ENCODE measurements around the gene PAQR8.

PAQR8 gene

GRCh38 chr6:52341561-52342260 is 20.2 kb upstream of the PAQR8 start:
- Histone ChIP-seq H3K4me3 (ENCODE audit: low read depth, low read length) (no peak overlapping the region), H3K4me2 (ENCODE audit: low read length) (no peak overlapping the region), H3K36me3 (ENCODE audit: control insufficient read depth, insufficient read depth, low read length) (no peaks in the 10 kb centered on the region), H2AFZ (no peak overlapping the region), H3K9me3 (ENCODE audit: control insufficient read depth, low read length) (no peaks in the 10 kb centered on the region), H3K27ac (no peak overlapping the region), H3K4me1 (no peaks in the 10 kb centered on the region), H3K9ac (no peak overlapping the region), H3K79me2 (no peaks in the 10 kb centered on the region), H3K27me3 (ENCODE audit: control insufficient read depth, insufficient read depth, low read length) (no peaks in the 10 kb centered on the region)
- TF ChIP-seq CTCF (IDR thresholded peaks at IDR 0.05), result no peak

- no peak overlapping the region for H3K9ac ChIP-seq
- TF ChIP-seq CTCF (IDR thresholded peaks at IDR 0.05), result no peak
- no peaks in the 10 kb centered on the region for H3K27me3 ChIP-seq (ENCODE audit: control insufficient read depth, insufficient read depth, low read length)
- H2AFZ ChIP-seq, result no peak overlapping the region
- no peaks in the 10 kb centered on the region for H3K36me3 ChIP-seq (ENCODE audit: control insufficient read depth, insufficient read depth, low read length)
- no peaks in the 10 kb centered on the region for H3K9me3 ChIP-seq (ENCODE audit: control insufficient read depth, low read length)
- no peak overlapping the region for H3K4me2 ChIP-seq (ENCODE audit: low read length)
- H3K79me2 ChIP-seq, result no peaks in the 10 kb centered on the region
- no peak overlapping the region for H3K27ac ChIP-seq
- no peak overlapping the region for H3K4me3 ChIP-seq (ENCODE audit: low read depth, low read length)
- H3K4me1 ChIP-seq, result no peaks in the 10 kb centered on the region
Observed at GRCh38 chr6:52345311-52345710, 16.6 kb upstream of the PAQR8 start.

- Histone ChIP-seq H3K4me3 (ENCODE audit: low read depth, low read length) (no peak overlapping the region), H3K27me3 (ENCODE audit: control insufficient read depth, insufficient read depth, low read length) (no peaks in the 10 kb centered on the region), H3K36me3 (ENCODE audit: control insufficient read depth, insufficient read depth, low read length) (no peaks in the 10 kb centered on the region), H3K27ac (no peak overlapping the region), H3K4me1 (no peaks in the 10 kb centered on the region), H3K4me2 (ENCODE audit: low read length) (no peak overlapping the region), H3K9me3 (ENCODE audit: control insufficient read depth, low read length) (no peaks in the 10 kb centered on the region), H3K9ac (no peak overlapping the region), H2AFZ (no peak overlapping the region), H3K79me2 (no peaks in the 10 kb centered on the region)
- TF ChIP-seq CTCF (IDR thresholded peaks at IDR 0.05), result no peak
Observed at GRCh38 chr6:52346503-52346902, 15.4 kb upstream of the PAQR8 start.

- Histone ChIP-seq H3K27me3 (ENCODE audit: control insufficient read depth, insufficient read depth, low read length) (no peaks in the 10 kb centered on the region), H3K4me3 (ENCODE audit: low read depth, low read length) (no peak overlapping the region), H3K9me3 (ENCODE audit: control insufficient read depth, low read length) (no peaks in the 10 kb centered on the region), H2AFZ (no peak overlapping the region), H3K4me1 (no peaks in the 10 kb centered on the region), H3K9ac (no peak overlapping the region), H3K36me3 (ENCODE audit: control insufficient read depth, insufficient read depth, low read length) (no peaks in the 10 kb centered on the region), H3K4me2 (ENCODE audit: low read length) (no peak overlapping the region), H3K79me2 (no peaks in the 10 kb centered on the region), H3K27ac (no peak overlapping the region)
- no peak for TF ChIP-seq CTCF (IDR thresholded peaks at IDR 0.05)
Observed at GRCh38 chr6:52347818-52348217, 14.1 kb upstream of the PAQR8 start.

- no peaks in the 10 kb centered on the region for H3K9me3 ChIP-seq (ENCODE audit: control insufficient read depth, low read length)
- H3K36me3 ChIP-seq (ENCODE audit: control insufficient read depth, insufficient read depth, low read length), result no peaks in the 10 kb centered on the region
- H3K9ac ChIP-seq, result no peak overlapping the region
- no peaks in the 10 kb centered on the region for H3K79me2 ChIP-seq
- no peaks in the 10 kb centered on the region for H3K27me3 ChIP-seq (ENCODE audit: control insufficient read depth, insufficient read depth, low read length)
- H3K4me2 ChIP-seq (ENCODE audit: low read length), result no peak overlapping the region
- no peak overlapping the region for H3K27ac ChIP-seq
- no peak overlapping the region for H2AFZ ChIP-seq
- no peak overlapping the region for H3K4me3 ChIP-seq (ENCODE audit: low read depth, low read length)
- no peaks in the 10 kb centered on the region for H3K4me1 ChIP-seq
- TF ChIP-seq CTCF (IDR thresholded peaks at IDR 0.05), result no peak
Observed at GRCh38 chr6:52351879-52352238, 10.1 kb upstream of the PAQR8 start.

Data from parathyroid adenoma (tissue), 2 donors.